HUES64 (cell line): ENCODE results near the gene GABRR2. TPM values are rescaled to one million over a fixed set of nuclear protein-coding genes. Genes with fewer than 3 reads are reported as not detected.

Source experiments
- H3K27ac ChIP-seq: 2 replicates; pipeline ENCODE4 v1.7.0; 2013; ENCODE audit warnings: low read depth, low read length, inconsistent platforms
- H3K27me3 ChIP-seq: 2 replicates; pipeline ENCODE4 v1.6.1; 2013; ENCODE audit warnings: mild to moderate bottlenecking, low read length; ENCODE audit not compliant: insufficient read depth
- H3K36me3 ChIP-seq: 2 replicates; pipeline ENCODE4 v1.6.1; 2013; ENCODE audit warnings: mild to moderate bottlenecking, low read length; ENCODE audit not compliant: insufficient read depth
- H3K4me1 ChIP-seq: 2 replicates; pipeline ENCODE4 v1.6.1; 2013; ENCODE audit warnings: mild to moderate bottlenecking, low read length, moderate library complexity; ENCODE audit not compliant: insufficient read depth
- H3K4me3 ChIP-seq: 2 replicates; pipeline ENCODE4 v1.5.1; 2013; ENCODE audit warnings: mild to moderate bottlenecking, low read length, moderate library complexity
- H3K9ac ChIP-seq: 2 replicates; pipeline ENCODE4 v1.6.1; 2013; ENCODE audit warnings: mild to moderate bottlenecking, low read depth, low read length
- H3K9me3 ChIP-seq: 2 replicates; pipeline ENCODE4 v1.6.1; 2013; ENCODE audit warnings: low read depth, low read length; ENCODE audit not compliant: insufficient read depth
- WGBS: fragments of 150-250, 120-280 bp; methylation state at CpG from one replicate; pipeline ENCODE4 v1.1.7; 2013; ENCODE audit warnings: missing lambda C conversion rate; 5-methylcytosine and 5-hydroxymethylcytosine counted together
- polyA plus RNA-seq, 2 experiments: library from polyadenylated mRNA; stranded (reverse); fragments of 50-300 nt; gene quantifications; one replicate each; pipeline ENCODE4 v1.2.3, GENCODE V29; 2013

The GABRR2 gene
- polyA plus RNA-seq (2013, experiment 1 of 2), result not detected
- polyA plus RNA-seq (2013, experiment 2 of 2), result not detected

GRCh38 chr6:89315249-89315885 is at the start of gene GABRR2:
GABRR2 (minus strand) TSS chr6:89315299; CDS start chr6:89315165, 134 bp downstream.
- H3K36me3 ChIP-seq, result no peaks in the 10 kb centered on the region
- H3K9ac ChIP-seq, result no peak within 1 kb of the TSS
- H3K9me3 ChIP-seq, result peaks cover 11% of the 10 kb centered on the region
- 91% methylated on average over 6 of the region's 6 CpGs for WGBS
- no peaks in the 10 kb centered on the region for H3K27me3 ChIP-seq
- no peak within 1 kb of the TSS for H3K4me3 ChIP-seq
- H3K4me1 ChIP-seq, result peaks cover 11% of the 10 kb centered on the region
- no peak within 1 kb of the TSS for H3K27ac ChIP-seq

GRCh38 chr6:89364586-89364985 is 49.5 kb upstream of the GABRR2 start:
- no peaks in the 10 kb centered on the region for H3K27me3 ChIP-seq
- H3K4me3 ChIP-seq, result no peak overlapping the region
- no peaks in the 10 kb centered on the region for H3K36me3 ChIP-seq
- no peaks in the 10 kb centered on the region for H3K9me3 ChIP-seq
- peaks cover 2% of the 10 kb centered on the region; the same call in 1 of the 2 replicates for H3K4me1 ChIP-seq
- no peak overlapping the region for H3K9ac ChIP-seq
- no peak overlapping the region for H3K27ac ChIP-seq

GRCh38 chr6:89361171-89361570 is 46.1 kb upstream of the GABRR2 start:
- Histone ChIP-seq H3K27me3 (no peaks in the 10 kb centered on the region), H3K9ac (no peak overlapping the region), H3K27ac (no peak overlapping the region), H3K9me3 (no peaks in the 10 kb centered on the region), H3K4me1 (peaks cover 5% of the 10 kb centered on the region; the same call in 1 of the 2 replicates), H3K4me3 (no peak overlapping the region), H3K36me3 (no peaks in the 10 kb centered on the region)
- WGBS, result 100% methylated on average over 1 of the region's 2 CpGs

GRCh38 chr6:89360415-89360999 is 45.4 kb upstream of the GABRR2 start:
- no peak overlapping the region for H3K4me3 ChIP-seq
- no peak overlapping the region for H3K27ac ChIP-seq
- no peak overlapping the region for H3K9ac ChIP-seq
- no peaks in the 10 kb centered on the region for H3K9me3 ChIP-seq
- H3K4me1 ChIP-seq, result peaks cover 5% of the 10 kb centered on the region; the same call in 1 of the 2 replicates
- WGBS, result 96% methylated on average over 2 of the region's 2 CpGs
- H3K36me3 ChIP-seq, result no peaks in the 10 kb centered on the region
- no peaks in the 10 kb centered on the region for H3K27me3 ChIP-seq

GRCh38 chr6:89359561-89359960 is 44.5 kb upstream of the GABRR2 start:
- H3K9me3 ChIP-seq, result no peaks in the 10 kb centered on the region
- H3K27ac ChIP-seq, result no peak overlapping the region
- no peaks in the 10 kb centered on the region for H3K27me3 ChIP-seq
- no peak overlapping the region for H3K9ac ChIP-seq
- 9% methylated on average over 1 of the region's 1 CpG for WGBS
- no peaks in the 10 kb centered on the region for H3K36me3 ChIP-seq
- H3K4me1 ChIP-seq, result peaks cover 5% of the 10 kb centered on the region; the same call in 1 of the 2 replicates
- no peak overlapping the region for H3K4me3 ChIP-seq

- peaks cover 5% of the 10 kb centered on the region; the same call in 1 of the 2 replicates for H3K4me1 ChIP-seq
- H3K27ac ChIP-seq, result no peak overlapping the region
- no peaks in the 10 kb centered on the region for H3K36me3 ChIP-seq
- no peaks in the 10 kb centered on the region for H3K9me3 ChIP-seq
- no peak overlapping the region for H3K9ac ChIP-seq
- WGBS, result 91% methylated on average over 3 of the region's 3 CpGs
- peaks cover 13% of the 10 kb centered on the region for H3K27me3 ChIP-seq
- no peak overlapping the region for H3K4me3 ChIP-seq
Measured at GRCh38 chr6:89357390-89357789, 42.3 kb upstream of the GABRR2 start.

- Histone ChIP-seq H3K27ac (no peak overlapping the region), H3K4me1 (peaks cover 5% of the 10 kb centered on the region; the same call in 1 of the 2 replicates), H3K9me3 (no peaks in the 10 kb centered on the region), H3K9ac (no peak overlapping the region), H3K4me3 (no peak overlapping the region), H3K27me3 (peaks cover 19% of the 10 kb centered on the region), H3K36me3 (no peaks in the 10 kb centered on the region)
- WGBS, result no CpG with 5 or more reads among the region's 1 CpG
Measured at GRCh38 chr6:89356642-89357170, 41.6 kb upstream of the GABRR2 start.

GRCh38 chr6:89355511-89356194 is 40.6 kb upstream of the GABRR2 start:
- Histone ChIP-seq H3K9me3 (no peaks in the 10 kb centered on the region), H3K9ac (no peak overlapping the region), H3K4me1 (peaks cover 11% of the 10 kb centered on the region; the same call in 1 of the 2 replicates), H3K4me3 (no peak overlapping the region), H3K27ac (no peak overlapping the region), H3K27me3 (peaks cover 27% of the 10 kb centered on the region), H3K36me3 (no peaks in the 10 kb centered on the region)
- WGBS, result 76% methylated on average over 1 of the region's 2 CpGs

GRCh38 chr6:89353702-89354392 is 38.7 kb upstream of the GABRR2 start:
- WGBS, result 87% methylated on average over 2 of the region's 2 CpGs
- Histone ChIP-seq H3K4me1 (peaks cover 6% of the 10 kb centered on the region; the same call in 1 of the 2 replicates), H3K4me3 (no peak overlapping the region), H3K27me3 (peaks cover 27% of the 10 kb centered on the region), H3K27ac (no peak overlapping the region), H3K9me3 (no peaks in the 10 kb centered on the region), H3K36me3 (no peaks in the 10 kb centered on the region), H3K9ac (no peak overlapping the region)

- H3K27ac ChIP-seq, result peak overlapping the region; percentile 75
- WGBS, result 55% methylated on average over 27 of the region's 27 CpGs
- no peaks in the 10 kb centered on the region for H3K9me3 ChIP-seq
Measured at GRCh38 chr6:89353118-89353556, 38.0 kb upstream of the GABRR2 start.

More at GRCh38 chr6:89353118-89353556, 38.0 kb upstream of the GABRR2 start:
- Histone ChIP-seq H3K36me3 (no peaks in the 10 kb centered on the region), H3K4me1 (peaks cover 11% of the 10 kb centered on the region; the same call in 1 of the 2 replicates), H3K9ac (peak overlapping the region; percentile 97), H3K4me3 (peak overlapping the region; percentile 79), H3K27me3 (peaks cover 27% of the 10 kb centered on the region)
